GM18499 (cell line): ENCODE data around the gene NUDT17.

Experiments used
- ATAC-seq: cut with Tn5 transposase; IDR thresholded peaks from one replicate; pipeline ENCODE4 v1.9.1; 2021; ENCODE audit warnings: moderate number of reproducible peaks; ENCODE audit not compliant: insufficient read depth, unreplicated experiment

The NUDT17 gene

DNA sequence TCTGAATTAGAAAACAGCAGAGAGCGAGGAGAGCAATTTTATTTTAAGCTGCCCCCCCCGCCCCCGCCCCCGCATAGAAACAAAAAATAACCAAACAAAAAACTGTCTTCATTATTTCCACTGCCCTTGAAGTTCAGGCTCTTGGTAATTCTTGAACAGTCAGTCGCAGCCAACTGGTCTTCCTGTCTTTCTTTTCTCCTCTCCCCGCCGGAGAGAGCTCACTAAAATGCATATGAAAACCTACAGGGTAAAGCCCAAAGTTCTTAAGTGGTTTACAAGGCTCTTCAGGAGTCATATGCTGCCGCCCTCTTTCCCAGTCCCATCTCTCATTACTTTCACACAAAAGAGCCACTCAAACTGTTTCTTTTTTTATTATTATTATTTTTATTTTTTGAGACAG is 41.4 kb downstream of the NUDT17 start:
- ATAC-seq, result no peak

- ATAC-seq, result no peak
These were observed 42.2 kb downstream of the NUDT17 start for GRCh38 chr1:145887631-145888030.

DNA sequence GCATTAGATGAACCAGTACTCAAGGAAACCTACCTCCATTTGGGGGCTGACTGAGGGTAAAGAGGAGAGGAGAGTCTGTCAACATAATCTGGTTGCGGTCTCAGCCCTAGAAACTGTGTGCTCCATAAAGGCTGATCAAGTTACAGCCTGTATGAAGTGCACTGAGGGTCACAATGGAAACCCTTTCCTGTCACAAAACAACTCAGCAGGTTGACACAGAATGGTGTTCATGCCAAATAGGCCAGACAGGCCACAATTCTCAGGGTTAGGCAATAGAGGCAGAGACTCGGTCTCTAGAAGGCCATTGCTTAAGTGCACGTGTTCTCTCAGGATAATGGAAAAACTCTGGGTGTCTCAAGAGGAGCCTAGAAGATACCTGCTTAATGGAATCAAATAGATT is 44.3 kb downstream of the NUDT17 start:
- no peak for ATAC-seq

GRCh38 chr1:145891143-145891542 is 45.7 kb downstream of the NUDT17 start:
- no peak for ATAC-seq

DNA sequence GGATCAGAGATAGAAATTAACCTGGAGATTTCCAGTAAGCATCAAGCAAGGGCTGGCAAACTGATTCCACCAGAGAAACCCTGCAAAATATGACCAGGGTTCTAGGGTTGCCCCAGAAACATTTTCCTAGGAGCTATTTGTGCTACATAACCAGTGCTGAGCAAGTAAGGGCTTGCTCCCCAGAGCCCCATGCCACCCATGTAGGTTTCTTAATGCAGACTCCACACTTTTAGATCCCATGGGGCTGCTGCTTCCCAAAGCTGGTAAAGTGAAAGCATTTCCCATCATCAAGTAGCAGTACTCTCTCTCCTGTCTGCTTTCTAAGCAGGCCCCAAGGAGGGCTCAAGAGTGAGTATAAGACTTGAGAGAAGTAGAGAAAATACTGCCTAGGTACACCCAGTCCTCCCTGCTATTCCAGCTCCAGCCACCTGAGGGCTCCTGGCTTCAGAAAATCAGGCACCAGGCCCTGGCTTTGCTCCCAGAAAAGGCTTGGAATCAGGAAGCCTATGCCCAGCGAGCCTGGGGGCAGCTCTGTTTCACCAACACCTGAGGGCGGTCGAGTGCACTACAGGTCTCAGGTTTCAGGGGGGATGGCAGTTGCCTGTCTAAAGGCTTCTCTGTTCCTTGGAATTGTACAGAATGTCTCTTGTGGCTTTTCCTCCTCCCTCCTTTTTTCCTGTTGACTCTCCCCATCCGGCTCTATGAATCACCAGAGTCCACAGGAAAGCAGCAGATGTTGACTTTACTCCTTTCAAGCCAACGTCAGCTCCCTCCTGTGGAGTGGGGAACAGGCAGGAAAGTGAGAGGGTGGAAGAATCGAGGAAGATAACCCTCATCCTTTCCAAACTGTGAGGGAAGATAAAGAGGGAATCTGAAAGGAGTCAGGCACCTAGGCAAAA is 46.4 kb downstream of the NUDT17 start:
- ATAC-seq, result no peak

GRCh38 chr1:145892486-145893087 is 47.2 kb downstream of the NUDT17 start:
- no peak for ATAC-seq

- ATAC-seq, result no peak
These were observed 48.1 kb downstream of the NUDT17 start for GRCh38 chr1:145893306-145894055.

DNA sequence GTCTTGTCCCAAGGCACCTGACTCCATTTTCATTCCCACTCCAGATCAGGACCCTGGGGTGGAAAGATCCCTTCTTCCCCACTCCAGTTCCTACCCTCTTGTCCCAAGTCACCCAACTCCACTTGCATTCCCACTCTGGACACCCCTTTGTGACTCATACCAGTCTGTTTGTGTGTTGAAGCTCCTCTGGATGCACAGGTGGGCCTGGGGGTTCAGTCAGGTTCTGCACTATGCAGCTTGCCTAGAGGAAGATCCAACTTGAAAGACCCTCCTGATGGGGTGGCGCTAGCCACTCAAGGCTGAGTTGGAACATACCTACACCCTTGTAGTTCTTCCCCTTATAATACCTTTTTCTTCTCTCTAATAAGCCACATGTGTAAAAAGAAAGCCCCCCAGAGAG is 50.0 kb downstream of the NUDT17 start:
- ATAC-seq, result no peak

GRCh38 chr1:145897969-145898368 is 52.5 kb downstream of the NUDT17 start:
- no peak for ATAC-seq
